HG02981 (cell line): Measurements from ENCODE around the gene TMEM11.

Source experiments
- ATAC-seq: cut with Tn5 transposase; IDR thresholded peaks from one replicate; pipeline ENCODE4 v1.9.1; 2021; ENCODE audit warnings: mild to moderate bottlenecking, moderate library complexity; ENCODE audit not compliant: unreplicated experiment

TMEM11 gene

DNA sequence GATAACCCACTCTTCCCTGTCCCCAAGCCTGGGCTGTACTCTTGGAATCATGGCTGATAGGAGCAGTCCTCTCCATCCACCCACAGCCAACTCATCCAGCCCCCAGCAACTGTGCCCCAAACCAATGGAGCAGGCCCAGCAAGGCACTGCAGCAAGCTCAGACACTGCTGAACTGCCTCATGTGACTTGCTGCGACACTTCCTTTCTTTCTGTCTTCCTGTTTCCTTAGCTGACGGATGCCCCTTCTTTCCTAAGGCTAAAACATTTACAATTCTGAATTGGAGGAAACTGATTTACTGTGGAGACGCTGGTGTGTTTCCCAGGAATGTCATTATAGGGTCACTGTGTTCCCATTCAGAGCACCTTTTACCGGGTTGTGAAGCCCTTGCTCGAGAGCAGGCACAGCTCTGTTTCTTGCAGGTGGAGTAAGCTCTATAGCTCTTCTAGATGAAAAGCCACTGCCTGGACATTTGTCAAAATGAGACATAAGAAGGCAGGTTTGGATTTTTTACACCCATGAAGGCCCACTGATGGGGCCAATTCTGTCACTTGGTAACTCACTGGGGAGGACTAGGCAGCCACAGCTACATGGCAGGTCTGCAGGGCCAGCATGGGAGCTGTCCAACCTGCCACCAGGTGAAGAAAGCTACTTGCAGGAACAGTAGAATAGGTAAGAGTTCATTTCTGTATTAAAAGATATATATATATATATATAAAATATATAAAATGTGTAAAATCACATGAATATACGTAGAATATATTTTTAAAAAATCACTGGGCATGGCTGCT is 27.4 kb downstream of the TMEM11 start:
- no peak for ATAC-seq

DNA sequence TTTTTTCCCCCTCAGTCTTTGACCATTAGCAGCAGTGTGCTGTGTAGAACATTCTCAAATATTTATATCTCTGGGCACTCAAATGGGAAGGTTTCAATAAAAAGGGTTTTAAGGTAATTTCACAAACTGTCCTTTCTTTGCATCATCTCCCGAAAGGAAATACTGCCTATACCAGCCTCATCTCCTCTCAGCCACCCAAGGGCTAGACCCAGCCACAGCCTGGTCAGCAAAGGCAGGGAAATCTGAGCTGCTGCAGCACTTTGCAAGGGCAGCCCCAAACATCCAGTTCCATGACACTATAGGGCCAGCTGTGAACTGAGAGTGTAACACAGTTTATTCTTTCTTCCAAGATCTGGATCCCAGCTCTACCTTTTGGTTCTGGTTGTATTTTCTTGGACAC is 28.9 kb downstream of the TMEM11 start:
- ATAC-seq: no peak

DNA sequence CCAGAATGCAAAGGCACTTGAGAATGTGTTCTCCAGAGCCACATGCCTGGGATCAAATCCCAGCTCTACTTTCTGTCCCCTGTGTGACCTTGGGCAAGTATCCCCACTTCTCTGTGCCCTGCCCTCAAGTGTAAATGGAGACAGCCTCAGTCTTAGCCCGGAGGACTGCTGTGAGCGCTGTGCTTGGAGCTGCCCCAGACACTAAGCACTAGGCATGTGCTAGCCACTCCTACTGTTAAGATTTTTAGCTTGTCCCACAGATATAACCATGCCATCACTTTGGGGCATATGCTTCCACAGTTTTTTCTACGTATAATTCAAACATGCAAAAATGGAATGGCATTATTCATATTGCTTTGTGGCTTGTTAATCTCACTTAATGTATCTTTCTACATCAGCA is 29.4 kb downstream of the TMEM11 start:
- no peak for ATAC-seq

DNA sequence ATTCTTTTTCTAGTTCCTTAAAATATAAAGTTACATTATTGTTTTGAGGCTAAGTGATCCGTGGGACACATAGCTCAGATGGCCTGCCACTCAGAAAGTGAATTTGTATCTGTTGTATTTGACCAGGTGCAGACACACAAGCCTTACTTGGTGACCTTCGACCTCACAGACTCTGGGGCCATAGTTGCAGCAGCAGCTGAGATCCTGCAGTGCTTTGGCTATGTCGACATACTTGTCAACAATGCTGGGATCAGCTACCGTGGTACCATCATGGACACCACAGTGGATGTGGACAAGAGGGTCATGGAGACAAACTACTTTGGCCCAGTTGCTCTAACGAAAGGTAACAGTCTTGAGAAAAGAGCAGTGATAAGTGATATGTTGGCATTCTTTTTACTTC is 30.5 kb downstream of the TMEM11 start:
- ATAC-seq: no peak

DNA sequence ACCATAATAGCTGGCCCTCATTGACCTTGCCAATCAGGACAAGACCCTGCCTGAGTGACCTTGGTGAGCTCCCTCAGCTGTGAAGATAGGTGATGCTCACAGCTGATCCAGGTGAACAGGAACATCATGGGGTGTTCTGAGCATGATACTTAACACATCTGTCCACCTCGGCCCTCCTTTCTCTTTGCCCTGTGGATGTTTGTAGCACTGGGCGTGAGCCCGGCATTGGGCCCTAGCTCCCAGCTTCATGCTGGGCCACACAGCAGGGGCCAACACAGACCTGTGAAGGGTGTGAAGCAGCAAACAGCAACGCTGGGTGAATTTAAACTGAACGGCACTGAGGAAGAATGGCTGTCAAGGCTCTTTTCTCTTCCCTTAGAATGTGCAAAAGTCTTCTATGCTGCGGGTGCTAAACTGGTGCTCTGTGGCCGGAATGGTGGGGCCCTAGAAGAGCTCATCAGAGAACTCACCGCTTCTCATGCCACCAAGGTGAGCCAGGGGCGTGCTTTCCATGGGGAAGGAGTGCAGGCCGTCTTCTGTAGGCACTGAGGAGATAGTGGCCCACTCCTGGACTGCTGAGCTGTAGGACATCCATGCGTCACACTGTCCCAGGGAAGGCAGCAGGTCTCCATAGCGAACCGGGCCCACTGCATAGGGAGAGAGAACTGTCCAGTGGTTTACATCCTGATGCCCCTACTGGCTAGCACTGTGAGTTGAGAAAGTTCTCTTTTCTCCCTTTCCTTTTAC is 35.9 kb downstream of the TMEM11 start:
- no peak for ATAC-seq

DNA sequence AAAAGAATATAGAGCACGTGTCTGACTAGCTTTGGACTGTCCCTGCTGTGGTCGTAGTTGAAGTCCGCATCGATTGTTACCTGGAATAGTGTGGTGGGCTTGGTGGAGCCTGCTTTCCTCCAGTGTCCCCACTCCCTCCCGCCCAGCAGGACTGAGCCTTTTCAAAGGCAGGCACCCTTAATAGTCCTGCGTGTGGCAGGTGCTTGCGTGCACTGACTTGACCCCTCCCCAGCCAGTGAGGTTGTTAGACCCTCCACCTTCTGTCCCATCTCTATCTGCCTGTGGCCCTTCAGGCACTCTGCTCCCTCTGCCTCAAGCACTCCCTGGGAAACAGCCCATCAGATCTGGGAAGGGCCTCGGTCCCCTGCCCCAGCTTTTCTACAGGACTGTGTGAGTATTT is 36.6 kb downstream of the TMEM11 start:
- ATAC-seq: no peak

DNA sequence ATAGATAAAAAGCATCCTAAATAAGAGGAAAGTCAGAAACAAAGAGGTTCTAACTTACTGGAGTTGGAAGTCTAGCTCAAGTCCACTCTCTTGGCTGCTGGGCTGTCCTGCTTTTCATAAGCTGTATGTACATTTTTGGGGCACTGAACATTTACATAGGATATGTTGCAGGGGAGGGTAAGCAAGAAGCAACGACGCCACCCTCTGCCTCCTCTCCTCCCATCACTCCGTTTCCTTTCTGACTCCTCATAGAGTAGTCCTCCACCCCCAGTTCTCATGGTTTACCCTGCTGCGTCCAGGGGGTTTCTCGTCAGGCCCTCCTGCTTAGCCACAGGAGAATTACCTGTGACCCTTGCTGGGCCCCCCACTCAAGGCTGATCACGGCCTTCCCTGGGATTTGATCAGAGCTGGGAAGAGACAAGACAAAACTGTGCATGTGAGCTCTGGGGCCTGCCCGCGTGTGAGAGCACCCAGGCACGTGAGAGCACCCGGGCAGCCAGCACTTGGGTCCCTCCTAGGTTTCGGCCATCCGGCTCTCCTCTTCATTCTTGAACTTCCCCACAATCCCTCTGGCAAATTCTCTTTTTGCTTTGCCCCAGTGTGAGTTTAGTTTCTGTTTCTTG is 37.1 kb downstream of the TMEM11 start:
- ATAC-seq: no peak

DNA sequence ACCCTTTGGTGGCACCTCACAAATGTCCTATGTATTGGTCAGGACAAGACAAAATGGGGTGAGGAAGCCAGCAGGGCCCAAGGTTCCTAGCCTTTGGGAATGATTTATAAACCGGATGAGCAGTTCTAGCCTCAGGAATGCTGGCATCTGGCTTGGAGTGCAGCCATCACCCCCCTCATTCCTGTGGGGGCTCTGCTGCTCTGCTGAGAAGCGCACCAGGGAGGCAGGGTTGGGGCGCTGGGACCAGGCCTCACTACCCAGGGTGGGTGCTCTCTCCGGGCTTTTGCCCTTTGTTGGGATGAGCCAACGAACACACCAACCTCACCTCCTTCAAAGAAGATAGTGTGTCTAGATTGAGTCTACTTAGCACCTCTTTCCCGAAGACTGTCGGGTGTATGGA is 39.2 kb downstream of the TMEM11 start:
- no peak for ATAC-seq

DNA sequence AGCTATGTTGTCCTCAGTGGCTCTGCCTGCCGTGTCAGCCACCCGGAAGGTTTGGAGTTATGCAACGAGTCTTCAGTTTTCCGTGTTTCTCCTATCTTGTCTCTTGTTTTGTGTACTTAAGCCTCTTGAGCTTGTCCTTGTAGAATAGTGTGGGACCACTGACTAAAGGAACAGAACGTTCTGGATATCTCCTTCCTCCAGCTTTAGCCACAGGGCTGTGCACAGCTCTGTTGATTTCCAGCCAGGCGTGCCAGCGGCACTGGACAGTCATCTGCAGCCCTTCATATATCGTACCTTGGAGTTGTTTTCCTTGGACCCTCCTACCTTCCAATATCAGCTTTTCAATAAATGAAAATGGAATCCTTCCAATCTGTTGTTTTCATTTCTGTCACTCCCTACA is 39.8 kb downstream of the TMEM11 start:
- no peak for ATAC-seq

DNA sequence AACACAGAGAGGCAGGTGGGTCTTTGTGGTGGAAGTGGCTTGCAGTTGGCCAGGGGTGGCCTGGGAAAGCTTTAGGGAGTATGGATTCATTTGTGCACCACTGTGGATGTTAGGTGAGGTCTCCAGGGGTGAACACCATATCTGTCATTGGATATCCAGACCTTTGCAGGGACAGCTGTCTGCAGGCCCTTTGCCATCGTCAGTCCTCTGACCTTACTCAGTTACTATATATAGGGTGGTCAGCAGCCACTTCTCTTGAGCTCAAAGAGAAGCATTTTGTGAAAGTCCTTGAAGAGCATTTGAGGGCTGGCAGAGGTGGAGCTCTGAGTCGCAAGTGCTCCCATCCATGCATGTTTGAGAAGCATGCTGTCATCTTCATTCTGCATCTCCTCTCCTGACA is 40.4 kb downstream of the TMEM11 start:
- ATAC-seq: no peak

DNA sequence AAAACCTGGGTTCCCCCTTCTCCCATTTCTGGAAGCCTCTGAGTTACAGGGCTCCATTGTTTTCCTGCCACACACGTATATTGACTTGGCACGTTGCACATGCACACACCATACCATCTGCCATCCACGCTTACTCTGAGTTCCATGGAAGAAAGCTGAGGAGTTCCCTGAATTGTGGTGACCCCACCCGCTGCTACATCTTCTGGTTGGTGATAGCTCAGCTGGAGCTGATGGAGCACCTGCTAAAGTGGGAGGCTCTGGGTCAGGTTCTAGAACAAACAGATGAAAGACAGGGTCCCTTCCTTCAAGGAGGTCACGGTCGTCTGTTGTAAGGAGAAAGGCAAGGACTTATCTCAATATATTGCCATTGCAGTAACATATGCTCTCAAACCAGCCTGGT is 41.1 kb downstream of the TMEM11 start:
- ATAC-seq: no peak

DNA sequence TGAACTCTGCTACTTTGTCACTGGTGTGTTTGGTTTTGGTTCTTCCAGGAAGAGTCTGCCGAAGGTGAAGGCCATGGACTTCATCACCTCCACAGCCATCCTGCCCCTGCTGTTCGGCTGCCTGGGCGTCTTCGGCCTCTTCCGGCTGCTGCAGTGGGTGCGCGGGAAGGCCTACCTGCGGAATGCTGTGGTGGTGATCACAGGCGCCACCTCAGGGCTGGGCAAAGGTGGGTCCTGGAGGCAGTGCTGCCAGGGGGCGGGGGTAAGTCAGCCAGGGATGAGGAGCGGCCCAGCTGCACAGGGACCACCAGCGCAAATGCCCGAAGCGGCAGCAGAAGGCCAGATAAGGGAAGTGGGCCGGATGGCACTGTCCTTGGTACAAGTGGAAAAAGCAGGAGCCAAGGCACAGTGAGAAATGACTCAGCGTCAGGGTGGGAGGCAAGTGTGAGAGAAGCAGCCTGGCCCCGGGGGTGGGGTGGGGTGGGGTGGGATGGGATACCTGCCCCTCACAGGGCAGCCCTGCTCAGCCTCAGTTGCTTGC is 41.9 kb downstream of the TMEM11 start:
- no peak for ATAC-seq

DNA sequence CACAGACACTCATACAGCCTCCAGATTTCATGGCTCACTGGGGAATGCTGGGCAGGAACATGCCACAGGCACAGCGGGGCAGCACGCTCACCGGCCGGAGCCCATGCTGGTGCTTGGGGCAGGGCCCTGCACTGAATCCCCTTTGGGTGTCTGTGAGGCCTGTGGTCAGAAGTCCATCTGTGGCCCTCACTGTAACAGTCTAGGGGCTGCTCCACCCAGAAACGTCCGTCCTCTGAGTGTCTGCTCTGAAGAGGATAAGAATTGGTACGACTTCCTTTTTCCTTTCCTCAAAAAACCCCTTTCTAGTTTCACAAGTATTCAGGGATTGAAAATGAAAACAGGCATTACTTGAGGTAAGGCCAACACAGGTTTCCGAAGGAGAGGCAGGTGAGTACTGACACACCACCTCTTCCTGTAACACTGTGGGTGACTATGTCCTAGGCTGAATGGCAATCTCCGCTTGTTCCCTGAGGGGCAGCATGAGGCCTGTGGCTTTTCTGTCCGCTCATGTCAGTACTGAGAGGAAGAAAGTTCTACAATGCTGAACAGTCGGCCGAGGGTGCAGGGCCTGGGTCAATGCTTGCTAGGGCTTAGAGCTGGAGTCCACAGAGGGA is 42.5 kb downstream of the TMEM11 start:
- ATAC-seq: peak; percentile 67

DNA sequence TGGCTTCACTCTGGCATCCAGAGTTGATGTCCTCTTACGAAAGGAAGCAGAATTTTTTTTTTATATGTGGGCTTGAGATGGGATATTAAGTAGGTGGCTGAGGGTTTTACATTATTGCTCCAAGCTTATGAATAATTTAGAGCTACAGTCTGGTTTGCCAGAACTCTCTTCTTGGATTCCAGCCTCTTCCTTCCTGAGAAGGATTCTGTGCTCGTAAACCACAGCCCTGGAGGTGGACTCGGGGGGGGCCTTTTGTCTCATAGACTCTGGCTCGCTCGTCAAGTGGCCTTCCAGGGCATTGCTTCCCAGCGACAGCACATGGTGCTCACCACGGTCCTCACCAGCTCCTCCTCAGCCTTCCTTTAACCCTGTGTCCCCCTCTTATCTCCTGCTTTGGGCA is 43.2 kb downstream of the TMEM11 start:
- no peak for ATAC-seq

DNA sequence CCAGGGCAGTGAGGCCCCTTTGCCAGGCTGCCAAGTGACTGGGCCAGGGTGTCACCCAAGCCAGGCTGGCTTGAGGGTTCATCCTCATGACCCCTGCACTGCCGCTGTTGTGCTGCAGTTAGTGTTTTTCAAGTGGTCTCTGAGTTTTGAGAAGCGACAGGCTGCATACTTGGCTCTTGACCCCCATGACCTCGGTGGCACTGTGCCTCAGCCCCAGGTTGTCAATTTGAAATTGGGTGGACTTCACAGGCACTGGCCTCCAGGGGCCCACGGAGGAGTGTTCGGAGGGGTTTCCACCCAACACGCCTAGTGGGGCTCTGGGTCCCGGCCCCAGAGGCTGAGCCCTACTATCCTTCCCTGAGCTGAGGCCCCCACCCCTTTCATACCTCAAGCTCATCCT is 44.5 kb downstream of the TMEM11 start:
- no peak for ATAC-seq

DNA sequence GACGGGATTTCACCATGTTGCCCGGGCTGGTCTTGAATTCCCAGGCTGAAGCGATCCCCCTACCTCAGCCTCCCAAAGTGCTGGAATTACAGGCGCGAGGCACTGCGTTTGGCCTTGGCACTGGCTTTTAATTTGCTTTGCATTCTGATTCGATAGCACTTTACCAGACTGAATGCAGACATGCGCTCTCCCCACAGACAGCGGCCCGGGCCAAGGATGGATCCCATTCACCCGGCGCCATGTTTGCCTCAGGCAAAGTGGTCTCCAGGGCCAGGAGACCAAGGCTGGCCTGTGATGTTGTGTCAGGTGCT is 45.5 kb downstream of the TMEM11 start:
- ATAC-seq: no peak

DNA sequence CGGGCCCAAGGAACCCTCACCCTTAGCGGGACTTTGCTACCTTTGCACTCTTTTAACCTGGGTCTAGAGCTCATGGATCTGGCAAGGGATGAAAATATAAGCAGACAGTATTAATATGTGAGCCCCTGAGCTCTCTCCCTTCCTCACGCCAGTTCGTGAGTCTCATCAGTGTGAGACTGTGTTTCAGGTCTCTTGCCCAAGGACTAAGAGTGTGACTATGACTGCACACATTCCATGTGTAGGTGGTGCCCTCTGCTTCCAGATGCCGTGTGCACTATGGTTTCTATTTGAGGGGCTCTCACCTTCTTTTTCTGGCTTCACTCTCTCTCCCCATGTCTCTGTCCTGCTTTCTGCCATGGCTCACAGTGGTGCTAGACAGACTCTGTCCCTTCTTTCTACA is 46.7 kb downstream of the TMEM11 start:
- ATAC-seq: no peak

DNA sequence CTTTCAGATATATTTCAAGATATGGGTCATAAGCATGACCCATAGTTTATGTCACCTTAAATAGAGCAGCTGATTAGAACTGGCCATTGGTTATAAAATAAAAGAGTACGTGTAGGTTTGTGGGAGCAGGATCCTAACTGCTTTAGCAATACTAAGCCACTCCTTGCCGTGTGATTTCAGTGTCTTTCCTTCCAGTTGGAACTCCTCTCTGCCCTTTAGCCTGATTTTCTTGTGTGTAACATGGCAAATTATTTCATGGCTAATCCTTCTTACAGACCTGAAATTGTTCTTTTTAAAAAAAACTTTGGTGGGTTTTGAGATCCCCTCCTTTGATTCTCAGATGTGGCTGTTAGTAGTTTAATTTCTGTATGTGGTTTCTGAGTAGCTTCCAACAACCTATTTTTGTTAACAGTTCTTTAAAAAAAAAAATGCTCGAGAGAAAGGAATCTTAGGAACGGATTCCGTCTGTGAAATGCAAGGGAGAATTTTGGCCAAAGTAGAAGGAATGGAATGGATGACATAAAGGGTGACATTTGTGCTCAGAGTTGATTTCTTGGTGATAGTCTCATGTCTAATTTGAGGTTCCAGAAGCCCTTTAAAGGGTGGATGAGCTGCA is 47.3 kb downstream of the TMEM11 start:
- ATAC-seq: no peak

DNA sequence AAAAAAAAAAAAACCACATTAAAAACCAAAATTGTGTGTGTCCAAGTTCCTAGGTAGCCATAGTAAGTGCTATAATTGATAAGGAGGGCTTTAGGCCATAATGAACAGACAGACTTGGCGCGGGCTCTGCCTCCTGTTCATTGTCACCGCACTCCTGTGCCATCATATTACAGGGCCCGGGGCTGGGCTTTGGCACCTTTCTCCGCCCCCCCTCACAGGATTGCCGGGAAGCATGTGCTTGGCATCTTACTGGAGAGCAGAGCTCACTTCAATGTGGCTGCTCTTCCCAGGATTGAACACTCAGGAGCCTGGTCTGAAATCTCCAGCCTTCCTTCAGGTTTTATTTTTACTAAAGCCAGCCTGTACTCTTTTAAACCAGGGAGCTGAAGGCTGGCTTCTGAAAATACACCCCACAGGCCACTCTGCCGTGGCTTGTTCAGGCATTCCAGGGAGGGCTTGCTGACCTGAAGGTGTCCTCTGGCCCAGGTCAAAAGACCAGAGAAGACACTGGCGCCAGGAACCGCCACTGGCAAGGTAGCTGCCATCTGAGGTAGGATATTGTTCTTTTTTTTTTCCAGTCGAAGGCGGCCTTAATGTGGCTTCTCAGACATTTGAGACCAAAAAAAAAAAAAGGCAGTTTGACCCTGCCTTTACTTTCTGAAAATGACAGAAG is 47.9 kb downstream of the TMEM11 start:
- ATAC-seq: no peak

DNA sequence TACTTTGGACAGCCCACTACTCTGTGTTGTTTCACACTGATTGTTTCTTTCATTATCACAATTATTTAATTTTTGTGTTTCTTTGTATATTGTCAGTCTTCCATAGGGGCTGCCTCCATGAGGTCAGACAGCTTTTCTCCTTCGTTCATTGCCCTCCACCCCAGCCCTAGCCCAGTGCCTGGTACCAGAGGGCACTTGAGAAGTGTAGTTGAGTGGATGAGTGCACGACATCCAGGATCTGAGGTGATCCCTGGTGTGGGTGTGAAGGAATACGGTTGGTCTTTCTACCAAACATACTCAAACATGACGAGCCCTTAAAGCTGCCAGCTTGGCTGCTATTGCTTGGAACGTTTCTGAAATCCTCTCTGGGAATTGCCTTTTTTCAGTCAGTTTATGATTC is 49.3 kb downstream of the TMEM11 start:
- ATAC-seq: no peak

DNA sequence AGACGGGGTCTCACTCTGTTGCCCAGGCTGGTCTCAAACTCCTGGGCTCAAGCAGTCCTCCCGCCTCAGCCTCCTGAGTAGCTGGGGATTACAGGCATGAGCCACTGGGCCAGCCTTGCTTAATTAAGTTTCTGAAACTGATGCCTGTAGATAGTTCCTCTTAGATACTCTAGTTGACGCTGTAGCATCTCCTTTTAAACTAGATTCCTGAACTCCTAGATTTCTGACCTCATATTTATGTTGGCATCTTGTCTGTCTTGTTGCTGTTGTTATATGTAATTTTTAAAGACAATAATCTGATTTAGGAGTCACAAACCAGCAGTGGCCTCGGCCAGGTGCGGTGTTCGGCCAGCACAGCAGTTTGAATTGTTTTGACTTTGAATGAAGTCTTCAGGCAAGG is 49.7 kb downstream of the TMEM11 start:
- ATAC-seq: no peak
